Thyroid gland (tissue), 4 donors: ENCODE results near the gene PFN4.
"Not testable (repeated sequence)": the region's sequence is repeated elsewhere in the genome, so short reads cannot be mapped to it uniquely, and the experiment has no call there.

Experiments used
- POLR2A ChIP-seq, 2 donors: fragments of 450-650 bp; IDR thresholded peaks; one replicate each; pipeline ENCODE4 v1.6.1; 2017; ENCODE audit warnings: antibody characterized with exemption in 2 of 2, mild to moderate bottlenecking in 2 of 2, moderate library complexity in 1 of 2
- TF ChIP-seq, protein P1 (sequence below), 6 experiments: fragments of 200-600 bp in 3 of 6; fragments of 450-650 bp in 3 of 6; sonication (generic) in 3 of 6; IDR thresholded peaks; one replicate each; pipeline ENCODE4 v1.5.1; 2016 to 2019; ENCODE audit warnings: antibody characterized with exemption in 6 of 6, mild to moderate bottlenecking in 2 of 6, inconsistent platforms in 1 of 6, moderate library complexity in 1 of 6

DNA sequence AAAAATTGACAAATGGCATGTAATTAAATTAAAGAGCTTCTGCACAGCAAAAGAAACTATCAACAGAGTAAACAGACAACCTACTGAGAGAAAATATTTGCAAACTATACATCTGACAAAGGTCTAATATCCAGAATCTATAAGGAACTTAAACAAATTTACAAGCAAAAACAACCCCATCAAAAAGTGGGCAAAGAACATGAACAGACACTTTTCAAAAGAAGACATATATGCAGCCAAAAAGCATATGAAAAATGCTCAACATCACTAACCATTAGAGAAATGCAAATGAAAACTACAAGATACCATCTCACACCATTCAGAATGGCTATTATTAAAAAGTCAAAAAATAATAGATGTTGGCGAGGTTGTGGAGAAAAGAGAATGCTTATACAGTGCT, 13.7 kb downstream of the PFN4 start:
- TF ChIP-seq POLR2A (IDR thresholded peaks at IDR 0.05), result not testable (repeated sequence)
- TF ChIP-seq, protein P1, sequence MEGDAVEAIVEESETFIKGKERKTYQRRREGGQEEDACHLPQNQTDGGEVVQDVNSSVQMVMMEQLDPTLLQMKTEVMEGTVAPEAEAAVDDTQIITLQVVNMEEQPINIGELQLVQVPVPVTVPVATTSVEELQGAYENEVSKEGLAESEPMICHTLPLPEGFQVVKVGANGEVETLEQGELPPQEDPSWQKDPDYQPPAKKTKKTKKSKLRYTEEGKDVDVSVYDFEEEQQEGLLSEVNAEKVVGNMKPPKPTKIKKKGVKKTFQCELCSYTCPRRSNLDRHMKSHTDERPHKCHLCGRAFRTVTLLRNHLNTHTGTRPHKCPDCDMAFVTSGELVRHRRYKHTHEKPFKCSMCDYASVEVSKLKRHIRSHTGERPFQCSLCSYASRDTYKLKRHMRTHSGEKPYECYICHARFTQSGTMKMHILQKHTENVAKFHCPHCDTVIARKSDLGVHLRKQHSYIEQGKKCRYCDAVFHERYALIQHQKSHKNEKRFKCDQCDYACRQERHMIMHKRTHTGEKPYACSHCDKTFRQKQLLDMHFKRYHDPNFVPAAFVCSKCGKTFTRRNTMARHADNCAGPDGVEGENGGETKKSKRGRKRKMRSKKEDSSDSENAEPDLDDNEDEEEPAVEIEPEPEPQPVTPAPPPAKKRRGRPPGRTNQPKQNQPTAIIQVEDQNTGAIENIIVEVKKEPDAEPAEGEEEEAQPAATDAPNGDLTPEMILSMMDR (IDR thresholded peaks at IDR 0.05), result not testable (repeated sequence)
